Measurements from ENCODE around the gene RPTOR. TPM values are rescaled to one million over a fixed set of nuclear protein-coding genes. Genes with fewer than 3 reads are reported as not detected.

Gene RPTOR
- total and polyA plus RNA-seq, 10 of the 15 experiments (the other 5 are each of a cell fraction or from before 2014, with no cell fraction given): 0.18 to 32.1 (median 7.8) TPM

GRCh38 chr17:80605326-80606066, 60.9 kb downstream of the RPTOR start (continued):
- TF ChIP-seq NBN (IDR thresholded peaks at IDR 0.05) (peak; percentile 69; the same call in 1 of the 2 replicates), IRF4 (IDR thresholded peaks at IDR 0.05; ENCODE audit: low read depth, low read length) (peak; percentile 81), ZNF592 (IDR thresholded peaks at IDR 0.05) (no peak), BMI1 (IDR thresholded peaks at IDR 0.05; ENCODE audit: borderline replicate concordance) (no peak), RELA (IDR thresholded peaks at IDR 0.05; ENCODE audit: borderline replicate concordance, partially characterized antibody) (no peak), ASH2L (IDR thresholded peaks at IDR 0.05; ENCODE audit: borderline replicate concordance, low read depth) (no peak), TCF7 (IDR thresholded peaks at IDR 0.05; ENCODE audit: borderline replicate concordance) (no peak), NFIC (IDR thresholded peaks at IDR 0.05; ENCODE audit: low read depth, low read length) (peak; percentile 73), ATF7 (IDR thresholded peaks at IDR 0.05; ENCODE audit: low read depth) (peak; percentile 36), BCL3 (IDR thresholded peaks at IDR 0.05; ENCODE audit: borderline replicate concordance, insufficient read depth, low read depth, low read length, poor library complexity, severe bottlenecking) (peak; percentile 96), REST (IDR thresholded peaks at IDR 0.05; ENCODE audit: low read depth, low read length) (no peak), BRCA1 (IDR thresholded peaks at IDR 0.05; ENCODE audit: low read depth, low read length) (no peak), SREBF1 (IDR thresholded peaks at IDR 0.05; ENCODE audit: low read length) (no peak), MLLT1 (IDR thresholded peaks at IDR 0.05) (peak; percentile 59; the same call in 1 of the 2 replicates), EED (IDR thresholded peaks at IDR 0.05; ENCODE audit: low read depth) (peak; percentile 82), JUND (IDR thresholded peaks at IDR 0.05; ENCODE audit: low read depth, low read length) (no peak), SMARCA5 (IDR thresholded peaks at IDR 0.05) (peak; percentile 48; the same call in 1 of the 2 replicates), EP300 (IDR thresholded peaks at IDR 0.05; ENCODE audit: borderline replicate concordance in 1 of 2, control insufficient read depth in 1 of 2, low read depth in 2 of 2, low read length in 2 of 2) (no peak), ETV6 (conservative IDR thresholded peaks at IDR 0.05 in 1 of 2, IDR thresholded peaks at IDR 0.05 in 1 of 2; ENCODE audit: borderline replicate concordance in 1 of 2, low read depth in 1 of 2) (peak in 1 of 2 experiments; percentile 90; a peak in 2 of 4 replicates)
